Kidney (tissue), 14 donors: ENCODE results near the gene MGARP. TPM values are rescaled to one million over a fixed set of nuclear protein-coding genes. Genes with fewer than 3 reads are reported as not detected.

ENCODE experiments used
- DNase-seq, 5 donors: peaks; one replicate each; pipeline ENCODE4 v3.0.0-alpha.2; 2013 to 2020
- FAIRE-seq: peaks from 2 replicates; lab custom pipeline; 2012; peaks lifted over from hg19 to GRCh38; lab: Jason Lieb, UNC
- H3K27ac ChIP-seq, 2 donors: one replicate each; pipeline ENCODE4 v1.7.0; 2013; ENCODE audit warnings: low read depth in 2 of 2, low read length in 2 of 2, inconsistent platforms in 1 of 2
- H3K27me3 ChIP-seq: one replicate; pipeline ENCODE4 v1.7.1; 2013; ENCODE audit warnings: low read length, inconsistent platforms; ENCODE audit not compliant: control insufficient read depth, insufficient read depth
- H3K36me3 ChIP-seq, 3 donors: one replicate each; pipeline versions ENCODE4 v1.7.0 to v1.7.1; 2013; ENCODE audit warnings: low read length in 3 of 3, control low read depth in 1 of 3, inconsistent platforms in 1 of 3; ENCODE audit not compliant: insufficient read depth in 3 of 3, control insufficient read depth in 2 of 3
- H3K4me1 ChIP-seq, 3 donors: one replicate each; pipeline versions ENCODE4 v1.7.0 to v1.7.1; 2013; ENCODE audit warnings: low read length in 3 of 3, inconsistent platforms in 1 of 3, low read depth in 1 of 3; ENCODE audit not compliant: control insufficient read depth in 2 of 3, insufficient read depth in 2 of 3
- H3K4me3 ChIP-seq, 3 donors: one replicate each; pipeline versions ENCODE4 v1.7.0 to v1.8.1; 2013; ENCODE audit warnings: low read length in 3 of 3, control low read depth in 1 of 3, inconsistent platforms in 1 of 3
- H3K9ac ChIP-seq, 3 donors: one replicate each; pipeline versions ENCODE4 v1.7.0 to v1.7.1; 2013; ENCODE audit warnings: low read length in 3 of 3, control low read depth in 1 of 3, inconsistent platforms in 1 of 3
- H3K9me3 ChIP-seq, 3 donors: one replicate each; pipeline versions ENCODE4 v1.7.0 to v1.7.1; 2013; ENCODE audit warnings: low read length in 3 of 3, control low read depth in 1 of 3, inconsistent platforms in 1 of 3; ENCODE audit not compliant: control insufficient read depth in 2 of 3, insufficient read depth in 1 of 3
- intact Hi-C: fragments of 100-400 bp; cut with DNase I; formaldehyde crosslinking; loops from one replicate; pipeline ENCODE4 v1.11.1; 2022
- polyA plus RNA-seq: library from polyadenylated mRNA; stranded (reverse); fragments of 350-450 nt; fragmentation: Illumina TruSeq; extraction: RNeasy Lipid Tissue Mini Kit (QIAGEN cat#74804); gene quantifications from one replicate; pipeline ENCODE4 v1.2.3, GENCODE V29; 2014; ENCODE audit warnings: low read depth, low replicate concordance; ENCODE audit not compliant: insufficient read depth
- total RNA-seq: library from RNA; stranded (reverse); fragmentation: NEBNext Ultra II Directional; extraction: Animal tissue kit (Norgen Biotek cat#: 25700); gene quantifications from one replicate; pipeline ENCODE4 v1.2.1, GENCODE V29; 2021
- TF ChIP-seq, protein P1 (sequence below): IDR thresholded peaks from 3 replicates; pipeline ENCODE4 v1.5.1; 2012; ENCODE audit warnings: mild to moderate bottlenecking, moderate library complexity, borderline replicate concordance; ENCODE audit not compliant: insufficient read depth; ENCODE audit errors: extremely low read depth
- donor health status: control.
- donor health status: control.
- donor health status: control.
- donor health status: control.
- donor health status: control.
- donor health status: DM: yes; HTN: yes; CAD: no.
- donor health status: Normal renal cell carcinoma (clear cell type).

The MGARP gene
- total and polyA plus RNA-seq, 2 donors from 2014 or later = 0.25 to 4.3 TPM

GRCh38 chr4:139304920-139305319 is 24.9 kb upstream of the MGARP start:
- no peak overlapping the region for H3K9ac ChIP-seq
- H3K9me3 ChIP-seq = no peaks in the 10 kb centered on the region
- H3K27me3 ChIP-seq = no peaks in the 10 kb centered on the region
- FAIRE-seq (no peak), DNase-seq (no peak)
- no peak overlapping the region for H3K4me3 ChIP-seq
- TF ChIP-seq, protein P1, sequence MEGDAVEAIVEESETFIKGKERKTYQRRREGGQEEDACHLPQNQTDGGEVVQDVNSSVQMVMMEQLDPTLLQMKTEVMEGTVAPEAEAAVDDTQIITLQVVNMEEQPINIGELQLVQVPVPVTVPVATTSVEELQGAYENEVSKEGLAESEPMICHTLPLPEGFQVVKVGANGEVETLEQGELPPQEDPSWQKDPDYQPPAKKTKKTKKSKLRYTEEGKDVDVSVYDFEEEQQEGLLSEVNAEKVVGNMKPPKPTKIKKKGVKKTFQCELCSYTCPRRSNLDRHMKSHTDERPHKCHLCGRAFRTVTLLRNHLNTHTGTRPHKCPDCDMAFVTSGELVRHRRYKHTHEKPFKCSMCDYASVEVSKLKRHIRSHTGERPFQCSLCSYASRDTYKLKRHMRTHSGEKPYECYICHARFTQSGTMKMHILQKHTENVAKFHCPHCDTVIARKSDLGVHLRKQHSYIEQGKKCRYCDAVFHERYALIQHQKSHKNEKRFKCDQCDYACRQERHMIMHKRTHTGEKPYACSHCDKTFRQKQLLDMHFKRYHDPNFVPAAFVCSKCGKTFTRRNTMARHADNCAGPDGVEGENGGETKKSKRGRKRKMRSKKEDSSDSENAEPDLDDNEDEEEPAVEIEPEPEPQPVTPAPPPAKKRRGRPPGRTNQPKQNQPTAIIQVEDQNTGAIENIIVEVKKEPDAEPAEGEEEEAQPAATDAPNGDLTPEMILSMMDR = no peak
- peaks cover 0 to 6% (median 0%) of the 10 kb centered on the region in 3 donors for H3K4me1 ChIP-seq
- no peak overlapping the region for H3K27ac ChIP-seq
- H3K36me3 ChIP-seq = no peaks in the 10 kb centered on the region
- intact Hi-C loops = no loop called here

DNA sequence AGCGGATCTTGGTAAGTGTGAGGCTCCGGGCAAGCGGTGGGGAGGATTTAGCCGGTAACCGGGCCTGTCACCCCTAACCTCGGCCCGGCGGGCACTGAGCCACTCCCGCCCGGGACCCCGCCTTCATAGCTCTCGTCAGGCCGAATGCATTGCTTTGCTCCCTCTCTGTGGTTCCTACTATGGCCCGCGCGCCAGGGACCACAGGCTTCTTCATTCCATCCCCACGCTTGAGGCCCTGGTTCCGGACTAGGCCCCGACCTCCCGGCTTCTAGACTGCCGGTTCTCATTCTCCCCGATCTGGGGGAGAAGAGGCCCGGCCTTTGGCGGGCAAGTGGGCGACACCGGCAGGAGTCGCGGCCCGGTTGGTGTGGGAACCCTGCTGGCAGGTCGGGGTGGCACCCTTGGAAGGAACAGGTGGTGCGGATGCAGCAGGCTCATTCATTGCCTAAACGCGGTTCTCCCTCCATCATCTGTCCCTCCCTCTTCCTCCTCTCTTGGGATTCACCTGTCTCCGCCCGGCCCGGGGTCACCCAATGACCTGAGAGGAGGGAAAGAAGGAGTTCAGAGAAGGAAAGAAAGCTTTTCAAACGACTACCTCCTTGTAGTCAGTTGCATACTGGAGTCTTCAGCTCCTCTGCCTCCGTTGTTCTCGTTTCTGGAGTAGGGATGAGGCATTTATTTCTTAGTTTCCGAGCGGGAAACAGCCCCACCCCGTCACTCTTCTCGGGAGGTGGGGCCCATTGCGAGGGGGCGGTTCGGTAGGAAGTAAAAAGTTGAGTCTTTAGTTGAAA is 22.0 kb upstream of the MGARP start, which contains the start of gene NDUFC1:
TSS of gene NDUFC1 (minus strand) at position 657 of the 791 bp plus-strand sequence. CDS start 6,679 bp downstream, outside the sequence.
- H3K4me3 ChIP-seq = peak within 1 kb of the TSS; percentile 77 to 98 (median 88)
- FAIRE-seq = no peak
- peaks cover 0 to 6% (median 0%) of the 10 kb centered on the region in 3 donors for H3K4me1 ChIP-seq
- intact Hi-C loops = no loop called here
- peak within 1 kb of the TSS; percentile 94 to 95 for H3K27ac ChIP-seq
- H3K27me3 ChIP-seq = no peaks in the 10 kb centered on the region
- peak; percentile 63 to 84 (median 78) for DNase-seq
- H3K9ac ChIP-seq = peak within 1 kb of the TSS; percentile 66 to 86 (median 84)
- no peaks in the 10 kb centered on the region for H3K9me3 ChIP-seq
- H3K36me3 ChIP-seq = no peaks in the 10 kb centered on the region
- TF ChIP-seq, protein P1 = no peak

- Histone ChIP-seq H3K27me3 (no peaks in the 10 kb centered on the region), H3K4me3 (peak within 1 kb of the TSS; percentile 77 to 98 (median 88)), H3K27ac (peak within 1 kb of the TSS; percentile 94 to 95), H3K4me1 (peaks cover 0 to 6% (median 0%) of the 10 kb centered on the region in 3 donors), H3K9ac (peak within 1 kb of the TSS; percentile 66 to 98 (median 97)), H3K9me3 (no peaks in the 10 kb centered on the region), H3K36me3 (no peaks in the 10 kb centered on the region)
- DNase-seq (peak; percentile 98 to 99 (median 99)), FAIRE-seq (peak; percentile 68)
- TF ChIP-seq, protein P1 = no peak
- intact Hi-C loops = no loop called here
Measured at GRCh38 chr4:139301113-139301820, 21.2 kb upstream of the MGARP start, which contains the start of gene NAA15. Gene NAA15, plus strand, starts transcription at chr4:139301505. Its CDS starts 273 bp downstream, at chr4:139301778.
